Panc1 (cell line): ENCODE data around the gene ZNF414.

Experiments used
- POLR2AphosphoS5 ChIP-seq: IDR thresholded peaks from 2 replicates; pipeline ENCODE4 v1.6.1; 2012; ENCODE audit warnings: mild to moderate bottlenecking, low read depth, low read length, moderate library complexity
- SIN3A ChIP-seq: IDR thresholded peaks from 2 replicates; pipeline ENCODE4 v1.6.1; 2012; ENCODE audit warnings: low read depth, mild to moderate bottlenecking, low read length, moderate library complexity, borderline replicate concordance; ENCODE audit not compliant: insufficient read depth
- TCF7L2 ChIP-seq: IDR thresholded peaks from 2 replicates; pipeline ENCODE4 v1.6.1; 2011; ENCODE audit warnings: mild to moderate bottlenecking, low read depth, low read length, inconsistent platforms
- TF ChIP-seq, protein P1 (sequence below): fragments of 450-650 bp; IDR thresholded peaks from 2 replicates; pipeline ENCODE4 v1.5.1; 2017; ENCODE audit warnings: mild to moderate bottlenecking
- TF ChIP-seq, protein P2 (sequence below), 2 experiments: IDR thresholded peaks; 2 replicates each; pipeline ENCODE4 v1.6.1; 2011 to 2012; ENCODE audit warnings: low read depth in 2 of 2, control low read depth in 1 of 2, low read length in 1 of 2, mild to moderate bottlenecking in 1 of 2, moderate library complexity in 1 of 2; ENCODE audit not compliant: insufficient read depth in 1 of 2

GRCh38 chr19:8501981-8502380, 12.0 kb downstream of the ZNF414 start:
- TF ChIP-seq POLR2AphosphoS5 (no peak), TCF7L2 (no peak), SIN3A (no peak)
- TF ChIP-seq, protein P1, sequence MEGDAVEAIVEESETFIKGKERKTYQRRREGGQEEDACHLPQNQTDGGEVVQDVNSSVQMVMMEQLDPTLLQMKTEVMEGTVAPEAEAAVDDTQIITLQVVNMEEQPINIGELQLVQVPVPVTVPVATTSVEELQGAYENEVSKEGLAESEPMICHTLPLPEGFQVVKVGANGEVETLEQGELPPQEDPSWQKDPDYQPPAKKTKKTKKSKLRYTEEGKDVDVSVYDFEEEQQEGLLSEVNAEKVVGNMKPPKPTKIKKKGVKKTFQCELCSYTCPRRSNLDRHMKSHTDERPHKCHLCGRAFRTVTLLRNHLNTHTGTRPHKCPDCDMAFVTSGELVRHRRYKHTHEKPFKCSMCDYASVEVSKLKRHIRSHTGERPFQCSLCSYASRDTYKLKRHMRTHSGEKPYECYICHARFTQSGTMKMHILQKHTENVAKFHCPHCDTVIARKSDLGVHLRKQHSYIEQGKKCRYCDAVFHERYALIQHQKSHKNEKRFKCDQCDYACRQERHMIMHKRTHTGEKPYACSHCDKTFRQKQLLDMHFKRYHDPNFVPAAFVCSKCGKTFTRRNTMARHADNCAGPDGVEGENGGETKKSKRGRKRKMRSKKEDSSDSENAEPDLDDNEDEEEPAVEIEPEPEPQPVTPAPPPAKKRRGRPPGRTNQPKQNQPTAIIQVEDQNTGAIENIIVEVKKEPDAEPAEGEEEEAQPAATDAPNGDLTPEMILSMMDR: no peak
- TF ChIP-seq, protein P2, sequence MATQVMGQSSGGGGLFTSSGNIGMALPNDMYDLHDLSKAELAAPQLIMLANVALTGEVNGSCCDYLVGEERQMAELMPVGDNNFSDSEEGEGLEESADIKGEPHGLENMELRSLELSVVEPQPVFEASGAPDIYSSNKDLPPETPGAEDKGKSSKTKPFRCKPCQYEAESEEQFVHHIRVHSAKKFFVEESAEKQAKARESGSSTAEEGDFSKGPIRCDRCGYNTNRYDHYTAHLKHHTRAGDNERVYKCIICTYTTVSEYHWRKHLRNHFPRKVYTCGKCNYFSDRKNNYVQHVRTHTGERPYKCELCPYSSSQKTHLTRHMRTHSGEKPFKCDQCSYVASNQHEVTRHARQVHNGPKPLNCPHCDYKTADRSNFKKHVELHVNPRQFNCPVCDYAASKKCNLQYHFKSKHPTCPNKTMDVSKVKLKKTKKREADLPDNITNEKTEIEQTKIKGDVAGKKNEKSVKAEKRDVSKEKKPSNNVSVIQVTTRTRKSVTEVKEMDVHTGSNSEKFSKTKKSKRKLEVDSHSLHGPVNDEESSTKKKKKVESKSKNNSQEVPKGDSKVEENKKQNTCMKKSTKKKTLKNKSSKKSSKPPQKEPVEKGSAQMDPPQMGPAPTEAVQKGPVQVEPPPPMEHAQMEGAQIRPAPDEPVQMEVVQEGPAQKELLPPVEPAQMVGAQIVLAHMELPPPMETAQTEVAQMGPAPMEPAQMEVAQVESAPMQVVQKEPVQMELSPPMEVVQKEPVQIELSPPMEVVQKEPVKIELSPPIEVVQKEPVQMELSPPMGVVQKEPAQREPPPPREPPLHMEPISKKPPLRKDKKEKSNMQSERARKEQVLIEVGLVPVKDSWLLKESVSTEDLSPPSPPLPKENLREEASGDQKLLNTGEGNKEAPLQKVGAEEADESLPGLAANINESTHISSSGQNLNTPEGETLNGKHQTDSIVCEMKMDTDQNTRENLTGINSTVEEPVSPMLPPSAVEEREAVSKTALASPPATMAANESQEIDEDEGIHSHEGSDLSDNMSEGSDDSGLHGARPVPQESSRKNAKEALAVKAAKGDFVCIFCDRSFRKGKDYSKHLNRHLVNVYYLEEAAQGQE (IDR thresholded peaks at IDR 0.05; ENCODE audit: insufficient read depth in 1 of 2, low read depth in 2 of 2, low read length in 1 of 2): no peak
